H1 (cell line): ENCODE measurements around the gene AAR2. TPM values are rescaled to one million over a fixed set of nuclear protein-coding genes. Genes with fewer than 3 reads are reported as not detected.
A peak's percentile ranks its signal among the peaks of the same experiment; 100 is the strongest.

Source experiments
- ASH2L ChIP-seq: fragments of 200-600, 300-600 bp; sonication (generic); IDR thresholded peaks from one replicate; pipeline ENCODE4 v1.7.1; 2017; ENCODE audit warnings: low read length
- CHD1 ChIP-seq: IDR thresholded peaks from 2 replicates; pipeline ENCODE4 v1.6.1; 2012; ENCODE audit warnings: low read depth, low read length, improper control_type of control experiment
- KDM5A ChIP-seq: fragments of 200-600 bp; IDR thresholded peaks from 2 replicates; pipeline ENCODE4 v1.7.1; 2012; ENCODE audit warnings: mild to moderate bottlenecking, low read length, inconsistent platforms, mixed read lengths
- POU5F1 ChIP-seq: IDR thresholded peaks from 2 replicates; pipeline ENCODE4 v1.6.1; 2011; ENCODE audit warnings: low read depth, mild to moderate bottlenecking, low read length, moderate library complexity
- RNF2 ChIP-seq: fragments of 200-900, 300-1000 bp; sonication (generic); IDR thresholded peaks from 2 replicates; pipeline ENCODE4 v1.7.1; 2016; ENCODE audit warnings: borderline replicate concordance, low read depth, mild to moderate bottlenecking, antibody characterized with exemption, low read length; ENCODE audit not compliant: poor library complexity, severe bottlenecking; ENCODE audit errors: missing control alignments
- TEAD4 ChIP-seq: IDR thresholded peaks from 2 replicates; pipeline ENCODE4 v1.6.1; 2012; ENCODE audit warnings: low read depth, low read length, inconsistent platforms, mixed read lengths
- polyA plus RNA-seq, 7 experiments: library from polyadenylated mRNA; depleted of rRNA in 3 of 7; stranded (reverse) in 5 of 7; unstranded in 2 of 7; fragments of >200 nt in 5 of 7; fragments of 200-250 nt in 2 of 7; gene quantifications; 1 replicate in 5 of 7; 2 replicates in 1 of 7; 4 replicates in 1 of 7; pipeline versions ENCODE4 v1.2.1 to v1.2.3, GENCODE V29; 2011 to 2013; ENCODE audit warnings: missing spikeins in 2 of 7, mixed read lengths in 2 of 7
- total RNA-seq: library from RNA; stranded (reverse); fragmentation: NEBNext Ultra II Directional; extraction: Animal tissue kit (Norgen Biotek cat#: 25700); gene quantifications from 2 replicates; pipeline ENCODE4 v1.2.1, GENCODE V29; 2021
- TF ChIP-seq, protein P1 (sequence below), 3 experiments: IDR thresholded peaks; 1 replicate in 2 of 3; 2 replicates in 1 of 3; pipeline versions ENCODE4 v1.5.1 to v1.6.1; 2011; ENCODE audit warnings: low read length in 3 of 3, mild to moderate bottlenecking in 3 of 3, inconsistent platforms in 2 of 3, low read depth in 1 of 3, moderate library complexity in 1 of 3; ENCODE audit not compliant: insufficient read depth in 1 of 3; ENCODE audit errors: control extremely low read depth in 1 of 3

Gene AAR2
- total and polyA plus RNA-seq, 2 of the 8 experiments (the other 6 are each of a cell fraction or from before 2014, with no cell fraction given), result 25.5 to 36.1 TPM

- TF ChIP-seq, protein P1, sequence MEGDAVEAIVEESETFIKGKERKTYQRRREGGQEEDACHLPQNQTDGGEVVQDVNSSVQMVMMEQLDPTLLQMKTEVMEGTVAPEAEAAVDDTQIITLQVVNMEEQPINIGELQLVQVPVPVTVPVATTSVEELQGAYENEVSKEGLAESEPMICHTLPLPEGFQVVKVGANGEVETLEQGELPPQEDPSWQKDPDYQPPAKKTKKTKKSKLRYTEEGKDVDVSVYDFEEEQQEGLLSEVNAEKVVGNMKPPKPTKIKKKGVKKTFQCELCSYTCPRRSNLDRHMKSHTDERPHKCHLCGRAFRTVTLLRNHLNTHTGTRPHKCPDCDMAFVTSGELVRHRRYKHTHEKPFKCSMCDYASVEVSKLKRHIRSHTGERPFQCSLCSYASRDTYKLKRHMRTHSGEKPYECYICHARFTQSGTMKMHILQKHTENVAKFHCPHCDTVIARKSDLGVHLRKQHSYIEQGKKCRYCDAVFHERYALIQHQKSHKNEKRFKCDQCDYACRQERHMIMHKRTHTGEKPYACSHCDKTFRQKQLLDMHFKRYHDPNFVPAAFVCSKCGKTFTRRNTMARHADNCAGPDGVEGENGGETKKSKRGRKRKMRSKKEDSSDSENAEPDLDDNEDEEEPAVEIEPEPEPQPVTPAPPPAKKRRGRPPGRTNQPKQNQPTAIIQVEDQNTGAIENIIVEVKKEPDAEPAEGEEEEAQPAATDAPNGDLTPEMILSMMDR (IDR thresholded peaks at IDR 0.05; ENCODE audit: control extremely low read depth in 1 of 3, insufficient read depth in 1 of 3, low read depth in 1 of 3, low read length in 3 of 3), result peak; percentile 1 to 28 (median 21); a peak in 3 of 4 replicates
- TF ChIP-seq KDM5A (no peak), RNF2 (no peak), ASH2L (peak; percentile 28), POU5F1 (no peak), CHD1 (no peak), TEAD4 (no peak)
Measured at GRCh38 chr20:36305602-36306551, 69.6 kb downstream of the AAR2 start, which contains the start of gene DLGAP4 (continued).

Other genes with a start within 250 kb of the AAR2 start
- 36.0 and 42.0 TPM in 2 replicates for gene EPB41L1, start 81.7 kb upstream of the AAR2 start, total RNA-seq
- gene EPB41L1, start 81.7 kb upstream of the AAR2 start, polyA plus RNA-seq (2011; rRNA removed), result 14.8 and 23.1 TPM in 2 replicates
- gene DLGAP4, start 69.9 kb downstream of the AAR2 start, total RNA-seq, result 57.2 and 61.8 TPM in 2 replicates
- 41.2 and 81.9 TPM in 2 replicates for gene DLGAP4, start 69.9 kb downstream of the AAR2 start, polyA plus RNA-seq (2011; rRNA removed)